Activated CD4-positive, alpha-beta memory T cell treated with anti-CD3 and anti-CD28 coated beads for 36 hours (primary cell): ENCODE measurements around the gene AP1B1. TPM values are rescaled to one million over a fixed set of nuclear protein-coding genes. Genes with fewer than 3 reads are reported as not detected.
"Not testable (repeated sequence)": the region's sequence is repeated elsewhere in the genome, so short reads cannot be mapped to it uniquely, and the experiment has no call there.

Experiments used
- CTCF ChIA-PET: fragments of 350-600 bp; sonication (Branson Sonifier 250); formaldehyde crosslinking; loops from one replicate; lab custom pipeline; 2021; ENCODE audit warnings: antibody characterized with exemption, inconsistent platforms; lab: Charles Lee
- POLR2A ChIA-PET: fragments of 350-600 bp; sonication (Branson Sonifier 250); formaldehyde crosslinking; loops from one replicate; lab custom pipeline; 2021; ENCODE audit warnings: antibody characterized with exemption; lab: Charles Lee
- DNase-seq: peaks from one replicate; pipeline ENCODE4 v3.0.0-alpha.2; 2020
- H3K27ac Mint-ChIP-seq: one replicate; pipeline ENCODE4 v1.8.0; 2021; ENCODE audit warnings: mixed read lengths
- H3K27me3 Mint-ChIP-seq: one replicate; pipeline ENCODE4 v1.8.0; 2021; ENCODE audit warnings: mixed read lengths
- H3K36me3 Mint-ChIP-seq: one replicate; pipeline ENCODE4 v1.8.0; 2021; ENCODE audit warnings: mixed read lengths
- H3K4me1 Mint-ChIP-seq: one replicate; pipeline ENCODE4 v1.8.0; 2021; ENCODE audit warnings: low read depth, mixed read lengths
- H3K4me3 Mint-ChIP-seq: one replicate; pipeline ENCODE4 v1.8.0; 2021; ENCODE audit warnings: mild to moderate bottlenecking, mixed read lengths
- H3K9me3 Mint-ChIP-seq: one replicate; pipeline ENCODE4 v1.8.0; 2021; ENCODE audit warnings: mixed read lengths
- intact Hi-C: fragments of 100-400 bp; cut with micrococcal nuclease; formaldehyde crosslinking; loops from one replicate; pipeline ENCODE4 v1.15.1; 2023
- total RNA-seq, 2 experiments: library from RNA; stranded (reverse); gene quantifications; one replicate each; pipeline ENCODE4 v1.2.3, GENCODE V29; 2021

The AP1B1 gene
- total RNA-seq, 2 experiments from 2014 or later, result 59.9 to 65.2 TPM

DNA sequence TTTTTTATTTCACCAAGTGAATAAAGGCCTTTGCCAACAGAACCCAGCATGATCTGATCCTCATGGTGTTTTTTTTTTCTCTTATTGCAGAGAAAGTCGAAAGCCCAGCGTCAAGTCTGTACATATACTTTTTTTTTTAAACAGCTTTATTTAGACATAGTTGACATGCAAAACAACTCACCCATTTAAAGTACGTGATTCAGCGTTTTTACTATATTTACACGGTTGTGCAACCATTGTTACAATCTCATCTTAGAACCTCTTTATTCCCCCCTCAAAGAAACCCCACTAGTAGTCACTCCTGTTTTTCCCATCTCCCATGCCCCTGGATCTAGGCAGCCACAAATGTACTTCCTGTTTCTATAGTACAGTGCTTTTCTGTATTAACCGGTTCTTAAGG is 20.6 kb upstream of the AP1B1 start:
- H3K4me1 Mint-ChIP-seq, result peaks cover under 1% of the 10 kb centered on the region
- no peak overlapping the region for H3K27ac Mint-ChIP-seq
- H3K9me3 Mint-ChIP-seq, result no peaks in the 10 kb centered on the region
- ChIA-PET CTCF (no interaction called here), POLR2A (no interaction called here)
- intact Hi-C loops, result no loop called here
- no peak overlapping the region for H3K4me3 Mint-ChIP-seq
- H3K27me3 Mint-ChIP-seq, result no peaks in the 10 kb centered on the region
- no peak for DNase-seq
- H3K36me3 Mint-ChIP-seq, result no peaks in the 10 kb centered on the region

DNA sequence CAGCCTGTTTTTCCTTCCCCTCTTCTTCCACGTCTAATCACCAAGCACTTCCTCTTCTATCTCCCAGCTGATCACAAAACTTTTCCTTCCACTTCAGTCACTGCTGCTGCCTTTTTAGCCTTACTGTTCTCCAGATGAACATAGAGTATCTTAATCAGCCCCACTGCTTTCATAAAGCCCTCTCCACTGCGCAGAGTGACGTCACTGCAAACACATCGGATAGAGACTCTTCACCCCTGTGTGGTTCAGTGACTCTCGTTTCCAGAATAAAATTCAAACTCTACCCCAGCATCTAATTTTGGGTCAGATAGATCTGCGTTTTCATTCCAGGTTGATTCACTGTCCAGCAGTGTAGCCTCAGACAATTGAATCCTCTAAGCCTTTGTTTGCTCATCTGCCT is 13.2 kb upstream of the AP1B1 start:
- H3K4me3 Mint-ChIP-seq, CTCF ChIA-PET: not testable (repeated sequence)

DNA sequence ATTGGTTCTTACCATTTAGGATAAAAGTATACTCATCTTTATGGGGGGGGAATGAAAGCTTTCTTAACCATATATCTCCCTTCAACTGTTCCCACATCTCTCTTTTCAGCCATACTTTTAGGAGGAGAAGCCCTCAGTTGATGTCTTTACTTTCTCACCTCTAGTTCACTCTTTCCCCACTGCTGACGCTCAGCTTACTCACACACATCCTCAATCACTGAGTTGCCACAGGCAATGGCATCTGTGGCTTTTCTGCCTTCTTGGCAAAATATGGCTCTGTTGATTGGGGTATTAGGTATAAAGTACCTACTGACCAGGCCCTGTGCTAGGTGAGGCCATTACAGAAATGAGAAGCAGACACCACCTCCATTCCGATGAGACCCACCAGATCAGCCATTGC is 12.2 kb upstream of the AP1B1 start:
- Mint-ChIP-seq H3K4me3 (no peak overlapping the region), H3K27me3 (peaks cover 6% of the 10 kb centered on the region), H3K27ac (no peak overlapping the region), H3K4me1 (no peaks in the 10 kb centered on the region), H3K9me3 (no peaks in the 10 kb centered on the region), H3K36me3 (no peaks in the 10 kb centered on the region)
- no peak for DNase-seq
- POLR2A ChIA-PET, result no interaction called here
- CTCF ChIA-PET, result no interaction called here
- intact Hi-C loops, result no loop called here

More for the DNA sequence above, 13.2 kb upstream of the AP1B1 start:
- H3K27me3 Mint-ChIP-seq, H3K9me3 Mint-ChIP-seq, DNase-seq, intact Hi-C loops, H3K36me3 Mint-ChIP-seq, H3K4me1 Mint-ChIP-seq, H3K27ac Mint-ChIP-seq, POLR2A ChIA-PET: not testable (repeated sequence)

DNA sequence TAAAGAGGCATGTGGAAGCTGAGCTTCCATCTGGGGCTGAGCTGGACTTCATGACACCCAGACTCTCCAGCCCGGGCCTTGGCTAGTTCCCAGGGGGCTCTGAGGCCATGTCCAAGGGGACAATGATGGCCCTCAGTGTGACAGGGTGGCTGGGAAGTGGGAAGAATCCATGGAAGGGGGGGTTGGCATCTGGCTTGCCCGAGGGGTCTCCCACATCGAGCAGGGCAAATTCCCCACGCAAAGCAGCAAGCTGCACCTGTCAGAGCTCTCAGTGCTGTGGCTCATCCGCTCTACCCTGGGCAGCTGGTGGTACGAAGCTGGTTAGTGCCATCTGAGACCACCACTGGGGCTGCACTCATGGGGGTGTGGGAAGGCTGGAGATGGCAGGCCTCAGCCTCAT is 9.4 kb upstream of the AP1B1 start:
- no peak overlapping the region for H3K4me3 Mint-ChIP-seq
- peaks cover 6% of the 10 kb centered on the region for H3K4me1 Mint-ChIP-seq
- H3K27ac Mint-ChIP-seq, result no peak overlapping the region
- DNase-seq, result no peak
- POLR2A ChIA-PET, result no interaction called here
- CTCF ChIA-PET, result no interaction called here
- H3K27me3 Mint-ChIP-seq, result peaks cover 6% of the 10 kb centered on the region
- intact Hi-C loops, result no loop called here
- no peaks in the 10 kb centered on the region for H3K9me3 Mint-ChIP-seq
- H3K36me3 Mint-ChIP-seq, result no peaks in the 10 kb centered on the region

DNA sequence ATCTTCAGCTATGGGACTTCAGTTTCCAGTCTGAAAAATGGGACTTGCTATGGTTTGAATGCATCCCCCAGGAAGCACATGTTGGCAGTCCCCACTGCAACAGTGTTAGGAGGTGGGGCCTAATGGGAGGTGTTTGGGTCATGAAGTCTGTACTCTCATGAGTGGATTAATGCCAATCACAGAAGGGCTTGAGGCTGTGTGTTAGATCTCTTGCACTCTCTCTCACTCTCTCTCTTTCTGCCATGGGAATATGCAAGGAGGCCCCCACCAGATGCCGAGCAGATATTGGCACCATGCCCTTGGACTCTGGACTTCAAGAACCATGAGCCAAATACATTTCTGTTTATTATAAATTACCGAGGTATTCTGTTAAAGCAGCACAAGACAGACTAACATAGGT is 7.8 kb upstream of the AP1B1 start:
- Mint-ChIP-seq H3K27ac (no peak overlapping the region), H3K36me3 (no peaks in the 10 kb centered on the region), H3K27me3 (peaks cover 2% of the 10 kb centered on the region), H3K9me3 (no peaks in the 10 kb centered on the region), H3K4me3 (no peak overlapping the region), H3K4me1 (peaks cover 6% of the 10 kb centered on the region)
- ChIA-PET CTCF (interaction anchor here (0.7 to 1.8 kb wide), 5 partner anchors 9 to 693 kb away, joined by 3 to 7 read pairs (median 4); no protein-coding TSS in a partner anchor), POLR2A (no interaction called here)
- DNase-seq, result no peak
- intact Hi-C loops, result no loop called here

DNA sequence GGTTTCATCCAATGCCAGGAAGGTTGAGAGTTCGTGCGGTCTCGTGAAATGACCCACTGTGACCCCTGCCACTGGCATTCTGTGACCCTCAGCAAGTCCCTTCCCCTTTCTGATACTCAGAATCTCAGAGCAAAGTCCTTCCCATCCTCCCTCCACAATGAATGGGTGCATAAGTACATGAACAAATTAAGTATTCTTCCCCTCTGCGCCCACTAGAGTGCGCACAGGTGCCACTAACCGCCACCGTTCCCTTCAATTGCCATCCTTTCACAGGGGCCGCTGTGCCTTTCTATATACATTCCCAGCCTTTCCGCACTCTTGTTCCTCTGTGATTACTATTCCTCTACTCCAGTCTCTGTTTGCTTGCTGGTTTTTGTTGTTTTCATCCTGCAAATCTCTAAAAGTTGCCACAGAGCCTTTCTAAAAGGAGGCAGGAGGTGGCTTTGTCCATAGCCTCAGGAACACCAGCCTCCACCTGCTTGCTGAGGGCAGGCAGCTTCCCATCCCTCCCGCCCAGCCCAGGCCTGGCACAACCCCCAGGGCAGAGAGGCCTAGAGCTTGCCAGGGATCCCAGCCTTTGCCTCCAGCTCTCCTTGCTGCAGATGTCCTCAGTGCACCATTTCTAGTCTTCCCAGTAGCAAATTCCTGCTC is 6.7 kb upstream of the AP1B1 start:
- intact Hi-C loops, result no loop called here
- ChIA-PET POLR2A (no interaction called here), CTCF (interaction anchor here (0.6 to 1.8 kb wide), 5 partner anchors 14 to 130 kb away, joined by 3 to 7 read pairs (median 4); no protein-coding TSS in a partner anchor)
- no peaks in the 10 kb centered on the region for H3K36me3 Mint-ChIP-seq
- H3K4me3 Mint-ChIP-seq, result no peak overlapping the region
- no peaks in the 10 kb centered on the region for H3K9me3 Mint-ChIP-seq
- no peak overlapping the region for H3K27ac Mint-ChIP-seq
- peaks cover 6% of the 10 kb centered on the region for H3K4me1 Mint-ChIP-seq
- no peaks in the 10 kb centered on the region for H3K27me3 Mint-ChIP-seq
- peak; percentile 77 for DNase-seq

DNA sequence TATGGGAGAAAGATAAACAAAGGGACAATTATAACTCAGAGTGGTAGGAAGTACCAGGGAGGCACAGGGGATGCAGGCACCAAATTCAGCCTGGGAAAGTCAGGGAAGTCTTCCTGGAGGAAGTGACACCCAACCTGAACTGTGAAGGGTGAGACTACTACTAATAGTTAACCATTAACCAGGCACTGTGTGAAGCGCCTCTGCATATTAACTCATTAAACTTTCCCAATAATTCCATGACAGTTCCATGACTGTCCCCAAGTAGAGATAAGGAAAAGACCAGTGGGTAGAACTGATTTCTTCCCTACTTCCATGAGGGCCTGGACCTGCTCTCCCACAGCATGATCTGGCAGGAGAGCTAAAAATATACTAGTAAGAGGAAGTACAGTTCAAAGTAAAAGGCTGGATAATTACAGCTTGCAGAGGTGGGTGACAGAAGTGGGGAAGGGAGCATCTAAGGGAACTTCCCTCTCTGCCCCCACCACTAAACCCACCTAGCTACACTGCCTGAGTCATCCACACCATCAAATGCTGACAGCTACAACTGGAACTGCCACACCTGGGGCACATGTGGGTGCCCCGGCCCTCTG is 4.7 kb upstream of the AP1B1 start:
- CTCF ChIA-PET, result interaction anchor here (0.6 kb wide), 1 partner anchor 1299 kb away, joined by 3 read pairs; no protein-coding TSS in a partner anchor
- no peak for DNase-seq
- Mint-ChIP-seq H3K4me1 (peaks cover 10% of the 10 kb centered on the region), H3K36me3 (no peaks in the 10 kb centered on the region), H3K27me3 (no peaks in the 10 kb centered on the region), H3K9me3 (no peaks in the 10 kb centered on the region), H3K4me3 (no peak overlapping the region), H3K27ac (no peak overlapping the region)
- intact Hi-C loops, result no loop called here
- POLR2A ChIA-PET, result no interaction called here

DNA sequence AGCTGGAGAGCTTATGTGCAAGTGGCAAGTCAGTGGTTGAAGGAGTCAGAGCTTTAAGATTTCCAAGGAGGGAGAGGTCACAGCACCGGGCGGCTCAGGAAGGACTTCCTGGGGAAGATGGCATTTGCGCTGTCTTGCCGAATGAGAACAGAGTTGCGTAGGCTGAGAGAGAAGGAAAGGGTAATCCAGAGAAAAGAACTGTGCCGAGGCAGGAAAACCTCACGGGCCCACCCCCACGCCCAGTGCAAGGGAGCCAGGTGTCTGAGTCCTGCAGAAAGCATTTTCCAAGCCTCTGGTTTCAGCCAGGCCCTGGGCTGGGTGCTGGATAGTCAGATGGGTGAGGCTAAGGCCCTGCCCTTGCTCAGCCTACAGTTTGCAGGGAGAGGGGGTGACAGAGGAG is 3.2 kb upstream of the AP1B1 start:
- no peaks in the 10 kb centered on the region for H3K9me3 Mint-ChIP-seq
- DNase-seq, result no peak
- ChIA-PET POLR2A (no interaction called here), CTCF (no interaction called here)
- H3K27me3 Mint-ChIP-seq, result no peaks in the 10 kb centered on the region
- no peaks in the 10 kb centered on the region for H3K36me3 Mint-ChIP-seq
- intact Hi-C loops, result no loop called here
- peaks cover 21% of the 10 kb centered on the region for H3K4me1 Mint-ChIP-seq
- no peak overlapping the region for H3K4me3 Mint-ChIP-seq
- H3K27ac Mint-ChIP-seq, result no peak overlapping the region

DNA sequence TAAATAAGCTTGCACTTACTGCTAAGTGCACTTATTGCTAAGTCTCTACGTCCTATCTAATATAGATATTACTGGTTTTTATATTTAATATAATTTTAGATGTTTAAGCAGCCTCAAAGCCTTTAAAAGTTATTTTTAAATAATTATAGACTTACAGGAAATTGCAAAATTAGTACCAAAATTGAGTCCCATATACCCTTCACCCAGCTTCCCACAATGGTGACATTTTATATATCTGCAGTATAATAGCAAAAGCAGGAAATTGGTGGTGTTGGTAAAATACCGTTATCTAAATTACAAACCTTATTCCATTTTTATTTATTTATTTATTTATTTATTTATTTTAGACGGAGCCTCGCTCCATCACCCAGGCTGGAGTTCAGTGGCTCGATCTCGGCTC is 1.9 kb upstream of the AP1B1 start:
- Mint-ChIP-seq H3K27ac (no peak overlapping the region), H3K27me3 (no peaks in the 10 kb centered on the region), H3K4me1 (peaks cover 33% of the 10 kb centered on the region), H3K36me3 (peaks cover 4% of the 10 kb centered on the region), H3K4me3 (no peak overlapping the region), H3K9me3 (no peaks in the 10 kb centered on the region)
- intact Hi-C loops, result no loop called here
- POLR2A ChIA-PET, result no interaction called here
- no peak for DNase-seq
- CTCF ChIA-PET, result interaction anchor here (1.4 kb wide), 1 partner anchor 134 kb away, joined by 6 read pairs; no protein-coding TSS in a partner anchor

DNA sequence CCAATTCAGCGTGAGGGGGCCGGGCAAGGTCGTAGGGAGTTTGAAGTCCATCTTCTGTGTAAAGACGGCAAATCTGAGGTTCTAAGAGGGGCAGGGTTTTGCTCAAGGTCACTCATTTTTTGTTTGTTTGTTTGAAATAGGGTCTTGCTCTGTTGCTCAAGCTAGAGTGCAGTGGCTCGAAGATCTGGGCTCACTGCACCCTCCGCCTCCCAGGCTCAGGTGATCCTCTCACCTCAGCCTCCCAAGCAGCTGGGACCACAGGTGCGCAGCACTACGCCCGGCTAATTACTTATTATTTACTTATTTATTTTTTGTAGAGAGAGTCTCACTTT is 355 bp upstream of the AP1B1 start:
- POLR2A ChIA-PET, result interaction anchor here (1.1 kb wide), 1 partner anchor 92 kb away, joined by 3 read pairs; no protein-coding TSS in a partner anchor
- H3K4me1 Mint-ChIP-seq, result peaks cover 33% of the 10 kb centered on the region

DNA sequence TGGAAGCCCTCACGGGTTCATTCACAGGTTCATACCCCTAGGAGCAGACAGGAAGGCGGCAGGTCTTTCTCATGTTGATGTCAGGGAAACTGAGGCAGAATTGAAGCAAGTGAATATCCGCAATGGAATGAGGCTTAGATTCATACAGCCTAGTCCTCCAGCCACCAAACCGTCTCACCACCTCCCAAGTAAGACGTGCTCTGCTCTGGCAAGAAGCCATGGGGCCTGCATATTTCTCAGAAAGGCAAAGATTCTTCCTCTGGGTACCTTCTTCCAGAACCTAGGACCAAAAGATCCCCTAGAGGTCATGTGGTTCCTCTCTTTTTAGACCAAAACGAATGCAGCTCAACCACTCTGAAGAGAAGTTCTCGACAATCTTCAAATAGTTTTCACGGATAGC is 1.7 kb downstream of the AP1B1 start:
- peak overlapping the region; percentile 69 for H3K4me3 Mint-ChIP-seq
- peaks cover 8% of the 10 kb centered on the region for H3K36me3 Mint-ChIP-seq
- peaks cover 39% of the 10 kb centered on the region for H3K4me1 Mint-ChIP-seq
- H3K27ac Mint-ChIP-seq, result peak overlapping the region; percentile 49
- no peaks in the 10 kb centered on the region for H3K9me3 Mint-ChIP-seq
- ChIA-PET CTCF (interaction anchor here (1.6 kb wide), 1 partner anchor 10 kb away, joined by 6 read pairs; no protein-coding TSS in a partner anchor), POLR2A (no interaction called here)
- DNase-seq, result no peak
- intact Hi-C loops, result loop anchor here (5.0 kb wide), 1 partner anchor 119 kb away; the partner anchor contains the start of genes EWSR1 and RHBDD3
- H3K27me3 Mint-ChIP-seq, result no peaks in the 10 kb centered on the region

More for the DNA sequence above, 355 bp upstream of the AP1B1 start:
- intact Hi-C loops, result loop anchor here (1.0 to 5.0 kb wide), 2 partner anchors 27 to 121 kb away; partner anchors contain the start of genes EWSR1 and RHBDD3
- H3K36me3 Mint-ChIP-seq, result peaks cover 5% of the 10 kb centered on the region
- H3K9me3 Mint-ChIP-seq, result no peaks in the 10 kb centered on the region
- no peaks in the 10 kb centered on the region for H3K27me3 Mint-ChIP-seq
- H3K4me3 Mint-ChIP-seq, result peak overlapping the region; percentile 90
- CTCF ChIA-PET, result interaction anchor here (0.9 to 1.3 kb wide), 2 partner anchors 11 to 24 kb away, joined by 3 to 4 read pairs; no protein-coding TSS in a partner anchor
- no peak for DNase-seq
- peak overlapping the region; percentile 93 for H3K27ac Mint-ChIP-seq

DNA sequence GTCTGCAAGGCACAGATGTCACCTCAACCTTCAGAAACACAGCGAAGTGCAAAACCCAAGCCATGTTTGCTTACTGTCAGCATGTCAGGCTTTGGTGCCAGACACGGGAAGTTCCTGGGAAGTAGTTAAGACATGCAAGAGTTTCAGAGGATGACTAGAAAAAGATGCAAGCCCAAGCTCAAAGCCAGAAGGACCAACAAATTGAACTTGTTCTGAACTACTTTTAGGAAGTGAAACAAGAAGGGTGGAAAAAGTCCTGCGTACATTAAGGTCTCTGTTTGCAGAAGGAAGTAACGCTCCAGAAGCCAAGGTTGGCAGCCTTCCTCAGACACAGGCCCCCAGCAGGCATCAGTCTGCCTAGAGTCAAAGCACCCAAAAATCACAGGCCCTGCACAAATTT is 2.6 kb downstream of the AP1B1 start:
- Mint-ChIP-seq H3K36me3 (peaks cover 8% of the 10 kb centered on the region), H3K27ac (peak overlapping the region; percentile 49), H3K9me3 (no peaks in the 10 kb centered on the region), H3K27me3 (no peaks in the 10 kb centered on the region), H3K4me3 (no peak overlapping the region), H3K4me1 (peaks cover 45% of the 10 kb centered on the region)
- ChIA-PET CTCF (no interaction called here), POLR2A (no interaction called here)
- no peak for DNase-seq
- intact Hi-C loops, result loop anchor here (5.0 kb wide), 1 partner anchor 118 kb away; the partner anchor contains the start of genes EWSR1 and RHBDD3
